HG02759 (cell line): ENCODE data around the gene LTBP2.

Experiments
- ATAC-seq: cut with Tn5 transposase; IDR thresholded peaks from one replicate; pipeline ENCODE4 v1.9.1; 2021; ENCODE audit warnings: mild to moderate bottlenecking, moderate library complexity; ENCODE audit not compliant: unreplicated experiment

Gene LTBP2

DNA sequence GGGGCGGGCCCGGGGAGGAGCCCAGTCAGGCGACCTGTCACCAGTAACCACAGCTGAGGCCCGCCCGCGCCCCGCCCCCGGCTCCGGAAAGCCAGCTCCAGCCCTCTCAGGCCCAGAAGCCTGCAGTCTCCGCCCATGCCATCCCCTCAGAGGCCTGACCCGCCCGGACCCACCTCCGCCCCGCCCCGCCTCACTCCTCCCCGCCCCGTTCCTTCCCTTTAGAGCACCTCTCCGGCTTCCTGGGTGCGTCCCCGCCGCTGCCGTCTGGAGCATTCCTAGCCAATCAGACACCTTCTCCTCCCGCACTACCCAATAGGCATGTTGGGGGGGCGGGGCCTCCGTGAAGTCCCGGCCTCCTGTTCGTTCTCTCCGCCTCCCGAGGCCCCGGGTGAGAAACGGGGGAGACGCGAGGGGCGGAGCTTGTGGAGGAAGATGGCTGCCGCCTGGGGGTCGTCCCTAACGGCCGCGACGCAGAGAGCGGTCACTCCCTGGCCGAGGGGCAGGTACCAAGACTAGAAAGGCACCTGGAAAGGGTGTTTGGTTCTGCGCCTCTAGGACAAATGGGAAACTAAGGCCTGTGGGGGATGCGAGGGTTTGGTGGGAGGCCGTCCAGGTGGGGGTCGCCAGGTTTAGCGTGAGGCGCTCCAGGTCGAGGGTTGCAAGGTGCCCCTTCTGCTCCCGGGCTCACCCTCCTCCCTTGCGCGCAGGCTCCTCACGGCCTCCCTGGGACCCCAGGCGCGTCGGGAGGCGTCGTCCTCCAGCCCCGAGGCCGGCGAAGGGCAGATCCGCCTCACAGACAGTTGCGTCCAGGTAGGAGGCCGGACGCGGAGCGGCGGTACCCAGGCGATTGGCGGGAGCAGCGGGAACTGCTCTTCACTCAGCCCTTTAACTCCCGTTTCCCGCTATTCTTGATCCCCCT, 118.4 kb downstream of the LTBP2 start, which contains the start of gene ISCA2:
TSS of gene ISCA2 (plus strand) at position 423 of the 919 bp plus-strand sequence. CDS start at position 433, 10 bp downstream.
- peak; percentile 88 for ATAC-seq

DNA sequence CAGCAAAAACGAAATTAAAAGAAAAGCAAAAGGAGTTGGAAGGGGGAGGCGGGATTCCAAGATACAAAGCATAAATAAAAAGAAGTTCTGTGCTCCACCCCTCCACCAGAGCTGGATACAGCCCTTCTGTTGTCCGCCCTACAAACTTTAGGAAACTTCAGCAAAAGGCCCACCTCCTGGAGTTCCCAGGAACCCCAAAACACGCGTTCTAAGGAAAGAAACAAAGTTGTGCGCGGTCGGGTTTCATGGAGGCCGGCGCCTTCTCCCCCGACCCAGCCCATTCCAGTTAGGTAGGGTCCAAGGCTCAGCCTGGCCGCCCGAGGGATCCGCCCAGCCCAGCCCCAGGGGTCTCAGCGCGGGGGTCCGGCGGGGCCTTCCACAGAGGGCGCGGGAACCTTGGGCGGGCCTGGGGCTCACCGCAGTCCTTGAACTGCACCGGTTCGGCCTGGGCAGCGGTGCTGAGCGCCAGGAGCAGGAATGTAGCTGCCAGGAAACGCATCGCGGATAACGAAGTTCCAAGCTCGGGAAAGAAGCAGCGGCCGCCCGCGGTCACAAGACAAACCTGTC, 119.2 kb downstream of the LTBP2 start, which contains the start of gene NPC2:
TSS of gene NPC2 (minus strand) at position 530 of the 567 bp plus-strand sequence. CDS start at position 499, 31 bp downstream.
- peak; percentile 14 for ATAC-seq

DNA sequence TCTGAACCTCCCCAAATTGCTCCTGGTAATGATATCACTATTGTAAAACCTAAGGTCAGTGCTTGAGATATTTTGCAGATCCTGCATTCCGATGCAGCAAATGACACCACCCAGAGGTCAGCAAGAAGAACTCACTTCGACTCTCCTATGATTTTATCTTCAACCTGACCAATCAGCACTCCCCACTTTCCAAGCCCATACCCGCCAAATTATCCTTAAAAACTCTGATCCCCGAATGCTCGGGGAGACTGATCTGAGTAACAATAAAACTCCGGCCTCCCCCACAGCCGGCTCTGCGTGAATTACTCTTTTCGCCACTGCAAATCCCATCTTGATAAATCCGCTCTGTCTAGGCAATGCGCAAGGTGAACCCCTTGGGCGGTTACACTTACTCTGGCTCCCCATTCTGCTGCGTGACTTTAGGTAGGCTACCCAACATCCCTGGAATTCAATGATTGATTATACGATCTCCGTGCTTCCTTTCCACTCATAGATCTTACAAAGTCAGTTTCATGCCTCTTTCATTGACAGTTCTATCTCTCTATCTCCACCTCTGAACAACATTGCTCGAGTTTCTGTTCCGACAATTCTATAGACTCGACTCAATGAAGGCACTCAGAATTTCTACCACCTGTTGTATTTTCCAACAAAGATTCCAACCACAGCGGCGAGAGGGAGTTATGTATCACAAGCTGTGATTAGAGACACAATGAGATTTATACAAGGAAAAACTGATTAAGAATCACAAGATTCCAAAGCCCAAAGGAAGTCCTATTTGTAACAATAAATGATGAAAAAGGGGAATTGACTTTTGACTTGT, 119.9 kb downstream of the LTBP2 start:
- ATAC-seq: no peak

DNA sequence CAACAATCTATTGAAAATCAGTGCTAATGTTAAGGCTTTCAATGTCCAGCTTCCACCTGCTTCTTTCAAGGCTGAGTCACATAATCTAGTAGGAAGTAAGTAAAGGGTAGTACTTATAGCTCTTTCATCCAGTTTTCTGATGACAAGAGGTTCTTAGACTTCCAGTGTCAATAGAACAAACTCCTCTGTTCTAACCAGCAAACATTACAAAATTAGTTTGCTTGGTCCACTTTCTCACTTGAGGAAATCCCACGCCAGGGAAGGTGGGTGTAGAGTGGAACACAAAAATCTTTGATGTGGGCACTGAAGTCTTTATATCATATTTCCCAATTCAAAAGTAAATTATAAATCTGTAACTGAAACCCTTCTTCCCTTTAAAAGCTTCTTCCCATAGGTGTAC, 121.6 kb downstream of the LTBP2 start:
- ATAC-seq: no peak

DNA sequence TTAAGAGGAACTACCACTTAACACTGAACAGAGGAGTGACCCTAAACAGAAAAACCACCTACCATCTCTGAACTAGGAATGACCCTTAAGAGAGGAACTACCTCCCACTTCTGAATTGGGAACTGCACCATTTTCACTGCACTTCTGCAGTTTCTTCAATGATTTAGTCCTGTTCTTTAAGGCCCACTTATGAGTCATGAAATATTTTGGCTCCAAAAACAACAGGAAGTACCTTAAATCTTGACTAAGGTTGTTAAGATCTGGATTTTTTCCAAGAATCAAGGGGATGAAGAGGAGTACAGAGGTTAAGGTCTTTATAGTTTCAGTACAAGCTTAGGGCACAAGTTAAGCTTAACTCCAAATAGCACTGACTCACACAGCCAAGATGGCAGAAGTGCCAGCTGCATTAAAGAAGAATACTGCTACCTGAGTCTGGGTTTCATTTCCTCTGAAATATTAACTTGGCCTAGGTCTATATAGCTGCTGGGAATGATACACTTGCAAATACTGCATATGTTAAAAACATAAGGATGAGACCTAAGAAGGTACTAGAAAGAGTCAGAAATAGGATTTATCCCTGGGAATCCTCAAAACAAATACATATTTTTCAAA, 123.1 kb downstream of the LTBP2 start:
- no peak for ATAC-seq

DNA sequence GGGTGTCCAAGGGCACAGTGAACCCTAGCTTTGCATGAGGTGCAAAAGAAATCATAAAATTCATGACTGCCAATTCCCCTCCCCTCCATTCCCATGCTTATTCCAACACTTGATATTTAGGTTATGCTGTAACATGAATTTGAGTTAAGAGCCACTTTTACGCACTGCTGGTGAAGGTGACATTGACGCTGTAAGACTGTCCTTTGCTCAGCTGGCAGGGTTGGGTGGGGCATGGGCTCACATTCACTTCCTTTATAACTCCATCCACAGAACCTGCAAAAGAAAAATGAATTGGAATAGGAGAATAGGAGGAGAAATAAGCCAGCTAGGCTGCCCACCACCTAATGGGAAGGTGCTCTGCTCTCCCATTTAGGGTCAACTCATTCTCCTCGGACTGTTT, 125.9 kb downstream of the LTBP2 start:
- ATAC-seq: no peak

DNA sequence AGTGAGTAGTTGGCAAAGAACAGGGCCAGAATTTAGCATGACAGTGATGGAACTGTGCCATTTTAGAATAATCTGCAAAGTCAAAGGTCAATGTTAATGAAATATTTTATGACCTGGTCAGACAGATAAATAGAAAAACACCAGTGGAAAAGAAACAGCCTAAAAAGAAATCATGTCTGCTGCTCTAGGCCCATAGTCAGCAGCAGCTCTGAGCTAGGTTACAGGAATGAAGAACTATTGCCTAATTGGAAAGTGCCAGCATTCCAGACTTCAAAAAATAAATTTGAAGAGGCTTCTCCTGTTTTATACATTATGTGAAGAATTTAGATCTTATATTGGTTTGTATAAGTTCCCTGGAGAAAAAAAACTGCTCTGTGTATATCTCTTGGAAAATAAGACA, 128.7 kb downstream of the LTBP2 start:
- no peak for ATAC-seq

DNA sequence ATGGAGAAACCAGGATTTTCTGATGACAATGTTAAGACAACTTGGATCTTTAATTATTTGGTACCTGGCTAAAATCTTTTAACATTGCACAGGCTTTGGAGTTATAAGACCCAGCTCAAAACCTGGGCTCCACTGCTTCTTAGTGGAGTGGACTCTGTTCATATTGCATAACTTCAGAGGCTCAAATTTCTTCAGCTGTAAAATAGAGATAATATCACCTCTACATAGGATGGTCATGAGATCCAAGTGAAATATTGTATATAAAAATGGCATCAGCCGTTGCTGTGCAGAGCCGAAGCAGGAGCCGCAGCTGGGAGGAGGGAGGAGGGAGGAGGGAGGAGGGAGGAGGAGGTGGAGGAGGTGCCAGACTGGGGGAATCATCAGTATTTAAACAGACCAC, 129.5 kb downstream of the LTBP2 start:
- ATAC-seq: no peak

DNA sequence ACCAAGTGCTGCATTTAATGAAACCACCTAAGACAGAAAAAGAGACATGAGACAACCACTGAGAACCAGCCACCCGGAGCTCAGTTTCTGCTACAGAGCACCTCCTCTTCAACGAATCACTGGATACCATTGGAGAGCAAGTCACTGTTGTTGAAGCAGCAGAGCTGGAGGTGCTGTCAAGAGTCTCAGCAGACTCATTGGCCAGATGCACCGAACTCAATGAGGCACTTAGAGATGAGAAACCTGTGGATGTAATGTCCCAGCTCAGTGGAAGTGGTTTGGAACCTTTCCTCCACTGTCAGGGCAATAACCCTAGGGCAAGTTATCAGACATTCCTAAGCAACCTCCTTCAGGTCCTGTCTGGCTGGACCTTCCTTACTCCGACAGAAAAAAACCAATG, 132.0 kb downstream of the LTBP2 start:
- ATAC-seq: no peak

DNA sequence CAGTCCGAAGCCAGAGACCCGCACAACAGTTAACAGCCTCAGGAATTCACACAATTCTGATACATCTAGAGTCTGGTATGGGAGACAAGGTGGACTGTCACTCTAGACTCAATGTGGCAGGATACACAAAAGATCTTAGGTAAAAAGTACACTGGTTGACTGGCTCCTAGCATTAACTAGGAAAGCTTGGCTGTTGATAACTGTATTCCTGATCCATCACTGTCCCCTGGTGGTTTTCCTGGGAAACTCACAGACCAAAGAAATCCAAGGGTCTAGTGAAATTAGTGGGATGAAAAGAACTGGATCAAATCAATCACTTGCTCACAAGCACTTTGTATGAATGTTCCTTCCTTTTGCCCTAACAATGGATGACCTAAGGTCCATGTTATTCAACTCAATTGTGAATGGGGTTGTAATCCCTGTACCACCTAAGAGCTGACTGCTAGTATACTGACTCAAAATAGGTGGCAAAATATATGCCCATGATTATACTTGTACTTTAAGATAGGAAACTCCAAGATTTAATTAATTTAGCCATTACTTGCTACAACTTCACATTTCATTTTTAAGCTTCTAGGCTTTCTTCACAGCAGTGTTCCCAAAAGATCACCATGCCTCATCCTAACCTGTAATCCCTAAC, 132.9 kb downstream of the LTBP2 start:
- no peak for ATAC-seq

DNA sequence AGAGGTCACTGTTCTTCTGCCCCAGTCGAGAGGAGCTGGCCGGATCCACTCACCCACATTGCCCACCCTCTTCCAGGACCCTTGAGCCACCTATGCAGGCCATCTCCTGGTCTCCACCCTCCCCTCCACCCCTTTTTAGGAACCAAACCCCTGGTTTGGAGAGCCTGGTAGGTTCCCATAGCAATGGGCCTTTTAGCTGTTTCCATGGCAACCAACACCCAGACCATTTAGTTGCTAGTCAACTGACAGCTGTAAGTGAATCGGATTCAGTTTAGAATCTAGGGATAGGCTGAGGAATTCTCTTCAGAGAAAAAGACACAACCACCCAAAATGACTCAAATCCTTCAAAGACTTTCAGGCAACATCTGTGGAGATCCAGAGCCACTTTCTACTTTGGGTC, 135.4 kb downstream of the LTBP2 start:
- no peak for ATAC-seq

DNA sequence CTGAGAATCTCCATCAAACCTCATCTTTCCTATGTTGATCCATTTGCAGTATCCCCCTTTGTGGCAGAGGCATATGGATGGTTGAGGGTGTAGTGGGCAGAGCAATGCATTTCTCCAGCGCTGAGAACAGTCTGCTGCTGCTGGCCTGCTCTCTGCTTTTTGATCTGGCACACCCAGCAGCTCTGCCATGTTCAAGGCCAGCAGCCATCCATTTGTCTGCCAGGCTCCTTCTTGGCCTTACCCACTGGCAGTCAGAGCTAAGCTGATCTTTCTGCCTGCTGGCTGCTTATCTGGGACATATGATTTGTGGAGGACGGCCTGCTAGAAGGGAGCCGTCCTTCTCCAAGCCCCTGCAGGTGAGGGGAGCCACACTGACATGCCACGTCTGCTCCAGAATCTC, 135.9 kb downstream of the LTBP2 start:
- ATAC-seq: no peak

DNA sequence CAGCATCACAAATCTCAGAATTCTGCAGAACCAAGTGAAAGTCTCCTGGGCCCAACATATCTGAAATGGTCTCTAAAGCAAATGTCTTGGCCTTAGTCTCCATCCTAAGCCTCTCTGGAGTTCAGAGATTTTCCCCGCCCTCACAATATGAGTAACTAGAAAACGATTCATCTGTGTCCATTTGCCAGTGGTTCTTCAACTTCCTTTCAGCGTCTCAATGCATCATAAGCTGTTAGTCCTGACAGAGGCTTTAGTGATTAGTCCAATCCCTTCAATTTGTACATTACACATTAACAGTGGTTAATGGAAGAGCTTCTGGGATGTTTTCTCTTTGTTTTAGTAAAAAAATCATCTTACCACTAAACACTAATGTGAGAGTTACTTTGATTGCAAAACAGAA, 136.4 kb downstream of the LTBP2 start:
- no peak for ATAC-seq

DNA sequence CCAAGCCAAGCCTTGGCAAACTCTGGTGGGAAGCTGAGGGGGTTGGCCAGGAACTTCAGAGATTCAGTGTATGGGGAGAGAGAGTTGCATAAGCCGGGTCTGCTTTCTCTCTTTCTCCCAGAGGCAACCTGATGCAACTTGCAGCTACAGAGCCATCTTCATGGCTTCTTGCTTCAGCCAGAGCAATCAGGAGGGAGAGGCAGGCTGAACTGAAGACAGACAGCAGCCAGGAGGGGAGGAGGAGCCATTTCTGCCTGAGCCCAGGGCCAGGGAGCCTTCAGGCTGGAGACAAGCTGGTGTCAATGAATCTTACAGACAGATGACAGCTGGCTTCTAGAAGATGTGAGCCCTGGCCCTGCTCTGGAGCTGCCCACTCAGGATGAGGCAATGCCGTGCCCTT, 137.7 kb downstream of the LTBP2 start:
- no peak for ATAC-seq

DNA sequence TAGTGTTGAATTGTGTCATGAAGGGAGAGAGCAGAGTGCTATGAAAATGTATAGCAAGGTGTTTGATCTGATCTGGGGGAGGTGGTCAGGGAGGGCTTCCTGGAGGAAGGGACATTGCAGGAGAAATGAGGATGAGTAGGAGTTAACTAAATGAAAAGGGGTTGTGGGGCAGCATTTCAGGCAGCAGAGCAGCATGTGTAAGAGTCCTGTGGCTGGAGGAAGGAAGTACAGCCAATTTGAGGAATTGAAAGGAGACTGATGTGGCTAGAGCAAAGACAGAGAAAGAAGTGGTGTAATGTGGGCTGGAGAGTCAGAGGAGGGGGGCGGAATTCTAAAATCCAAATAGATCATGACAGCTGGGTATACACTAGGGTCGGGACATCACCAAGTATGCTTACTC, 139.4 kb downstream of the LTBP2 start:
- no peak for ATAC-seq

DNA sequence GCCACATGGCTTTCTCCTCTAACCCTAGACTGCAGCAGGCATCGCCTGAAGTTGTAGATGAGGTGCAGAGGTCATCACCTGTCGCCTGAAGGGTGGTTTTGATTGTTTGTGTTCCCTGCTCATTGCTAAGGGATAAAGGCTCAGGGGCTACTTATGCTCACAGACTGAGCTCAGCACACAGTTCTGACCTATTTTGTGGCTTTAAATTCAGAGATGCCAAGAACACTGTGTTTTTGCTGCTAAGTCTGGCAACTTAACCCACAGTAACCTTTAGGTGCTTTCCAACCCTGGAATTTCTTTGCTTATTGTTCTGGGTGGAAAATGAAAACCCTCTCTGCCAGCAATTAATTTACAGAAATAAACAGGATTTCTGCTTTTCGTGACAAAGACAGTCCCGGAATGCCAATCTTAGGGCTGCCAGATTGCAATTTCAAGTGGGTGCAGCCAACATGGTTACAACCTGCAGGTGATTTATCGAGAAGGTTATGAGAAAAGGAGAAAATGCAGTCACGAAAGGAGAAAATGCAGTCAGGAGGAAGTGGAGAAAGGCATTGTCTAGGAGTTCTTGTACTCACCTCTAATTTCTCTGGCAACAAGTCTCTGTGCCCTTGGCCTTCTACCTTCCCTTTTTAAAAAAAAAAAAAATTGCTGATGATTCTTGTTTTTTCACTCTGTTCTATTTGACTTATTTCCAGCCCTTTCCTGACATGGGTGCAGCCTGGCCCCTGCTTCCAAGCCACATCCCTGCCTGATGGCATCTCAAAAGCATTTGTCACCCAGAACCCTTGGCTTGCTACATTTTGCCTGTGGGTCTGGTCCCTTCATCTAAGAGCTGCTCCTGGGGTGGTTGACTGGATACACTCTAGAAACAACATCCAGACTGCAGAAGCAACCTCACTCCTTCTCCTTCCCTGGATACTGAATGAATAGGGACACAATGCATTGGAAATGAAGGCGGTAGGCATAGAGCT, 142.2 kb downstream of the LTBP2 start:
- ATAC-seq: no peak

DNA sequence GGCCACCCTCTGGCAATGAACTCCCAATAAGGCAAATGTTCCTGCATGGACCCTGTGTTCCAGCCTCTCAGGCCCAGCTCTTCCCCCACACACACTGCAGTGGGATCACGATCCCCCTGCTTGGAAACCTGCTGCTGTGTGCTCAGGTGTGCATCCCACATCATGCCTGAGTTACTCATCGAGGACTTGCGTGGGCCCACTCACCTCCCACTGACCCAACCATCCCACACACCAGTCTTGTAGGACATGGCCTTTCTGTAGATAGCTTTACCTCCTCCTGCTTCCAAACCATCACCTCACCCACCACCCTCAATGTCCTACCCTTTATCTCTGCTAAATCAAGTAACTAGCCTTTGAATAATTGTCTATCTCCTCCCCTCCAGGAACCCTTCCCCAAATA, 143.5 kb downstream of the LTBP2 start:
- no peak for ATAC-seq

DNA sequence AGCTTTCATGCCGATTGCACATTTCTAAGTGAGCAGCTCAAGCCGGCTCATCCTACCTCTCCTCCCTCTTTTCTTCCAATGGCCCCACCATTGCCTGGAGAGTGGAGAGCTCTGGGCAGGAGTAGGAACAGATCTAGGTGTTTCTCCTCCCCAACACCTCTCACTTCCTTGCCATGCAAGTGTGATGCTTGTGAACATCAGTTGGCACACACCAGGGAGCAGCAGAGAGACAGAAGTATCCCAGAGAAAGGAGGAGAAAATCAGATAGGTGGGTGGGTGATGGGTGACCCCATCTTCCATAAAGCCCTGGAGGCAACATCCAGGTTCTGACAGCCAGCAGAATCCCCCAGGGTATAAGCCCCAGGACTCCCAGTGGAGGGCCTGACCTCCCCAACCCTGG, 146.7 kb downstream of the LTBP2 start:
- ATAC-seq: no peak

DNA sequence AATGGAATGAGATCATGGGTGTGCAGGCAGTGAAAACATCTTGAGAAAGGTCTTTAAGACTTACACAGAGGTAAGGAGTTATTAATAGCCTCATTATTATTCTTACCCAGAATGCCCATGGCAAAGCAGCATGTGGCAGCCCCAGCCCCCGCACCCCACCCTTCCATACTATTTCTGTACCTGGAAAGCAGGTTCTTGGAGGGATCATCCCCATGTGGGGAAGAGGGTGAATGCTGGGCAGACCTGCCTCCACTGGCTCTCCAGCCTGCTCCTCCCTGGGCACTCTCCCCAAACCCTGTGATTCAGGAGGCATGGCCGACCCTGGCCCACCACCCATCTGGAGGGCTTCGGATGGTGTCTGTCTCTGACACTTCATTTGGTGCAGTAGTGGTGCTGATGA, 147.3 kb downstream of the LTBP2 start:
- no peak for ATAC-seq
